ENCODE results near the gene ST3GAL3. TPM values are rescaled to one million over a fixed set of nuclear protein-coding genes. Genes with fewer than 3 reads are reported as not detected.

Gene ST3GAL3
- total and polyA plus RNA-seq, 2 of the 13 experiments (the other 11 are each of a cell fraction or from before 2014, with no cell fraction given) = 5.1 to 8.1 TPM

DNA sequence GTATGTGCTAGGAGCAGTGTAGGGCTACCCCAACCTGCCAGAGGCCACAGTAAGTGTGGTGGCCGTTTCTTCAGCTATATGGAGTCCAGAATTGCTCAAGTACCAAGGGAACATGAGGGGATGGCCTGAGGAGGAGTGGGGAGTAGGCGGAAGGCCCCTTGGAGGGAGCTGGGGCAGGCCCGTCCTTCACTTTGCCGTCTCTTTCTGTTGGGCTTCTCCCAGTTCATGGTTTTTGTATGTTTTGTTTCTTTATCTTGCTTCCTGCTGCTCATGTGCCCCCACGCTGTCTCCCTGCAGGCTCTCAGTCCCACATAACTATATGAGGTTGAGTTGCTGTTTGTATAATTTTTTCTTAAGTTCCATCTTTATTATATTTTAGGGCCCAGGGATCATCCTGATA, 256.6 kb downstream of the ST3GAL3 start:
- WGBS (ENCODE audit: low lambda C conversion rate) = 89% methylated on average over 5 of the region's 5 CpGs
- Histone ChIP-seq H3K27me3 (ENCODE audit: control insufficient read depth in 1 of 2, insufficient read depth in 2 of 2, low read length in 2 of 2) (no peaks in the 10 kb centered on the region), H3K4me2 (ENCODE audit: low read depth, low read length) (no peak overlapping the region), H3K79me2 (ENCODE audit: insufficient read depth, low read length) (no peaks in the 10 kb centered on the region), H2AFZ (ENCODE audit: low read length) (no peak overlapping the region), H3K36me3 (replicated peaks in 1 of 2; ENCODE audit: control insufficient read depth in 1 of 2, insufficient read depth in 2 of 2, low read length in 2 of 2) (peaks cover 5 to 8% of the 10 kb centered on the region in 2 experiments; a peak in 4 of 5 replicates), H3K27ac (ENCODE audit: extremely low read length, insufficient read depth, low read length) (no peak overlapping the region), H4K20me1 (ENCODE audit: insufficient read depth, low read length) (no peaks in the 10 kb centered on the region), H3K4me3 (replicated peaks in 1 of 3; ENCODE audit: insufficient read depth in 1 of 3, low read depth in 2 of 3, low read length in 3 of 3) (no peak overlapping the region), H3K9ac (ENCODE audit: insufficient read depth, low read depth, low read length) (no peak overlapping the region), H3K9me3 (ENCODE audit: low read length) (no peaks in the 10 kb centered on the region), H3K4me1 (ENCODE audit: insufficient read depth, low read length) (no peaks in the 10 kb centered on the region)
- ChIA-PET CTCF (ENCODE audit: low intra/inter-chr PET ratio, low total read pairs) (no interaction called here), POLR2A (interaction anchor here (0.6 kb wide), 1 partner anchor 30 kb away, joined by 3 read pairs; no protein-coding TSS in a partner anchor)
- ATAC-seq = no peak
- TF ChIP-seq, protein P1, sequence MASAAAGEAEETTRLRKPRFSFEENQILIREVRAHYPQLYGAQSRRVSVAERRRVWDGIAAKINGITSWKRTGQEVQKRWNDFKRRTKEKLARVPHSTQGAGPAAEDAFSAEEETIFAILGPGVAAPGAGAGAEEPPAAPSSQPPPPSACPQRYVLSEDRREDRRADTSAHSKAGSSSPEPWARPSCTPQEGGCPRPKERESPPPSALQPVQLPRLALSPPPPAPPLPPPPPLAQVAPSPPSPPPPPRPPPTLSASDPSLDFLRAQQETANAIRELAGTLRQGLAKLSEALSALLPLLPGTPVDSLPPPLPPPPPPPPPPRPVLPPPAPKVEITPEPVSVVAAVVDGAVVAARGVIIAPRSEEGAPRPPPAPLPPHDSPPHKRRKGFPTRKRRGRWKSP (CRISPR knock-in tag; IDR thresholded peaks at IDR 0.05) = no peak
- TF ChIP-seq, protein P2, sequence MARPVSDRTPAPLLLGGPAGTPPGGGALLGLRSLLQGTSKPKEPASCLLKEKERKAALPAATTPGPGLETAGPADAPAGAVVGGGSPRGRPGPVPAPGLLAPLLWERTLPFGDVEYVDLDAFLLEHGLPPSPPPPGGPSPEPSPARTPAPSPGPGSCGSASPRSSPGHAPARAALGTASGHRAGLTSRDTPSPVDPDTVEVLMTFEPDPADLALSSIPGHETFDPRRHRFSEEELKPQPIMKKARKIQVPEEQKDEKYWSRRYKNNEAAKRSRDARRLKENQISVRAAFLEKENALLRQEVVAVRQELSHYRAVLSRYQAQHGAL (CRISPR knock-in tag; IDR thresholded peaks at IDR 0.05; ENCODE audit: not compliant biosample characterization) = no peak
- TF ChIP-seq ATM (IDR thresholded peaks at IDR 0.05; ENCODE audit: borderline replicate concordance) (no peak), ZBTB21 (CRISPR knock-in tag; IDR thresholded peaks at IDR 0.05) (no peak)
- no peak for FAIRE-seq
- DNase-seq (ENCODE audit: low spot score) = no peak
- BruUV-seq (replicated peaks) = no TSS peak
- in situ Hi-C loops (cut with HindIII; ENCODE audit: extremely low pct_ligation_motif_present, low pct_unique_long_range_greater_than_20kb) = no loop called here
- intact Hi-C loops (cut with micrococcal nuclease; ENCODE audit: unreplicated experiment) = no loop called here

DNA sequence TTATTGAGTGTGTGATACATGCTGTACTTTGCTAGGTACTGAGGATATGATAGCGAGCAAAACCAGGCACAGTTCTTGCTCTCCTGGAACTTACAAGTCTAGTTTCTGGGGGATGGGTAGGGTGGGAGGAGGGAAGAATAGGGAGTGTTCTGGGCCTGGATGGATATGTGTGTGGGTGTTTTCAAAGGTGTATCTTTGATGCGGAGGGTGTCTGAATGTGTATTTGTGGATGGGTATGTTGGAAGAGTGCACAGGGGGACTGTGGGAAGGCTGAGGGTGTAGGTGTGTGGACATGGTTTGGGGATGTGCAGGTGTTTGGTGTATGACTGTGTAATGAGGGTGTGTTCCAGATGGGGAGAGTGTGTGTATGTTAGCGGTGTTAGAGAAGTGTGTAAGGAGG, 258.0 kb downstream of the ST3GAL3 start:
- 99% methylated on average over 3 of the region's 3 CpGs for WGBS (ENCODE audit: low lambda C conversion rate)
- ATAC-seq (no peak), FAIRE-seq (no peak), DNase-seq (ENCODE audit: low spot score) (no peak)
- Histone ChIP-seq H3K27ac (ENCODE audit: extremely low read length, insufficient read depth, low read length) (no peak overlapping the region), H3K27me3 (ENCODE audit: control insufficient read depth in 1 of 2, insufficient read depth in 2 of 2, low read length in 2 of 2) (no peaks in the 10 kb centered on the region), H3K4me2 (ENCODE audit: low read depth, low read length) (no peak overlapping the region), H3K4me1 (ENCODE audit: insufficient read depth, low read length) (0 out of 2 replicates have a peak, but pooled peaks cover 4% of the 10 kb centered on the region), H3K9me3 (ENCODE audit: low read length) (no peaks in the 10 kb centered on the region), H3K79me2 (ENCODE audit: insufficient read depth, low read length) (peaks cover 4% of the 10 kb centered on the region), H3K9ac (ENCODE audit: insufficient read depth, low read depth, low read length) (no peak overlapping the region), H3K4me3 (replicated peaks in 1 of 3; ENCODE audit: insufficient read depth in 1 of 3, low read depth in 2 of 3, low read length in 3 of 3) (no peak overlapping the region), H3K36me3 (replicated peaks in 1 of 2; ENCODE audit: control insufficient read depth in 1 of 2, insufficient read depth in 2 of 2, low read length in 2 of 2) (peaks cover 4 to 8% of the 10 kb centered on the region in 2 experiments; a peak in 4 of 5 replicates), H4K20me1 (ENCODE audit: insufficient read depth, low read length) (no peaks in the 10 kb centered on the region), H2AFZ (ENCODE audit: low read length) (no peak overlapping the region)
- in situ Hi-C loops (cut with HindIII; ENCODE audit: extremely low pct_ligation_motif_present, low pct_unique_long_range_greater_than_20kb) (no loop called here), intact Hi-C loops (cut with micrococcal nuclease; ENCODE audit: unreplicated experiment) (no loop called here)
- CTCF ChIA-PET (ENCODE audit: low intra/inter-chr PET ratio, low total read pairs) = no interaction called here
- POLR2A ChIA-PET = no interaction called here
- BruUV-seq (replicated peaks) = no TSS peak
- 0 out of 2 replicates have a peak, but pooled peaks have one; percentile 18 for TF ChIP-seq FOXP1 (IDR thresholded peaks at IDR 0.05)
- TF ChIP-seq FOXP1 (CRISPR knock-in tag; IDR thresholded peaks at IDR 0.05) = no peak
- no peak for TF ChIP-seq IRF2 (CRISPR knock-in tag; IDR thresholded peaks at IDR 0.05)

Data from HepG2 (cell line).